K562 (cell line): ENCODE data around the gene TUBA4B. TPM values are rescaled to one million over a fixed set of nuclear protein-coding genes. Genes with fewer than 3 reads are reported as not detected.

Source experiments
- ATF7 ChIP-seq: fragments of 450-650 bp; IDR thresholded peaks from 2 replicates; pipeline ENCODE4 v1.7.1; 2014; ENCODE audit warnings: mild to moderate bottlenecking, moderate library complexity
- CTBP1 ChIP-seq: fragments of 450-650 bp; IDR thresholded peaks from 2 replicates; pipeline ENCODE4 v1.6.1; 2016; ENCODE audit warnings: borderline replicate concordance
- ETV6 ChIP-seq, 3 experiments: fragments of 150-350 bp in 1 of 3; sonication (generic) in 1 of 3; formaldehyde crosslinking in 1 of 3; IDR thresholded peaks; 2 replicates each; pipeline versions ENCODE4 v1.6.1 to v1.8.0; 2014 to 2022; ENCODE audit warnings: borderline replicate concordance in 2 of 3, low read depth in 2 of 3, antibody characterized with exemption in 1 of 3, low read length in 1 of 3, mild to moderate bottlenecking in 1 of 3, missing genetic modification reagents in 1 of 3
- FUS ChIP-seq: fragments of 200-400 bp; formaldehyde crosslinking; optimal IDR thresholded peaks from 2 replicates; pipeline ENCODE3; 2017; ENCODE audit warnings: low read depth, low read length
- HMGN3 ChIP-seq: IDR thresholded peaks from 2 replicates; pipeline ENCODE4 v1.6.1; 2011; ENCODE audit warnings: borderline replicate concordance, low read depth, mild to moderate bottlenecking, mixed read lengths, low read length; ENCODE audit not compliant: insufficient read length; ENCODE audit errors: extremely low read depth
- LCOR ChIP-seq: sonication (generic); formaldehyde crosslinking; IDR thresholded peaks from 2 replicates; pipeline ENCODE4 v1.8.0; 2022; ENCODE audit warnings: mild to moderate bottlenecking, missing genetic modification reagents
- MTF1 ChIP-seq: fragments of 250-450 bp; sonication (Bioruptor Pico); IDR thresholded peaks from 2 replicates; pipeline ENCODE4 v1.9.0; 2021; ENCODE audit warnings: moderate library complexity, mild to moderate bottlenecking, inconsistent platforms, borderline replicate concordance
- RUNX1 ChIP-seq: sonication (generic); IDR thresholded peaks from 2 replicates; pipeline ENCODE4 v1.6.1; 2016; ENCODE audit warnings: antibody characterized with exemption, low read depth
- SLC30A9 ChIP-seq: fragments of 250-450 bp; sonication (Bioruptor Pico); IDR thresholded peaks from 2 replicates; pipeline ENCODE4 v1.8.0; 2022; ENCODE audit warnings: mild to moderate bottlenecking, moderate library complexity
- ZNF644 ChIP-seq: fragments of 200-800 bp; sonication (Bioruptor generic); IDR thresholded peaks from 2 replicates; pipeline ENCODE4 v1.6.1; 2016; ENCODE audit warnings: low read depth, missing genetic modification characterization, missing compliant biosample characterization
- polyA plus RNA-seq, 8 experiments: library from polyadenylated mRNA; depleted of rRNA in 4 of 8; stranded (reverse) in 5 of 8; unstranded in 3 of 8; fragments of >200 nt; fragmentation: Nextera tagmentation in 2 of 8; fragmentation: Illumina TruSeq in 1 of 8; extraction: Ambion mirVana in 2 of 8; extraction: Trizol in 1 of 8; gene quantifications; 2 replicates each; pipeline versions ENCODE4 v1.2.1 to v1.2.3, GENCODE V29; 2011 to 2014; ENCODE audit warnings: inconsistent platforms in 1 of 8, missing spikeins in 1 of 8
- total RNA-seq, 7 experiments: library from RNA; depleted of rRNA in 6 of 7; stranded (reverse); fragments of >200 nt in 6 of 7; fragmentation: Illumina TruSeq in 2 of 7; extraction: Trizol in 2 of 7; gene quantifications; 2 replicates each; pipeline versions ENCODE4 v1.2.1 to v1.2.3, GENCODE V29; 2011 to 2021; ENCODE audit warnings: low replicate concordance in 1 of 7
- TF ChIP-seq, protein P1 (sequence below): fragments of 450-650 bp; IDR thresholded peaks from 2 replicates; pipeline ENCODE4 v1.6.1; 2016; ENCODE audit warnings: mild to moderate bottlenecking, moderate library complexity
- TF ChIP-seq, protein P2 (sequence below): fragments of 450-650 bp; IDR thresholded peaks from 2 replicates; pipeline ENCODE4 v1.6.1; 2016; ENCODE audit warnings: antibody characterized with exemption
- TF ChIP-seq, protein P3 (sequence below): fragments of 250-450 bp; sonication (Bioruptor Pico); IDR thresholded peaks from 2 replicates; pipeline ENCODE4 v1.8.0; 2021; ENCODE audit warnings: borderline replicate concordance, mild to moderate bottlenecking, moderate library complexity; ENCODE audit not compliant: poor library complexity, severe bottlenecking

Gene TUBA4B
- total and polyA plus RNA-seq, 9 of the 15 experiments (the other 6 are each of a cell fraction or from before 2014, with no cell fraction given), result 0.04 TPM; not detected in 8

DNA sequence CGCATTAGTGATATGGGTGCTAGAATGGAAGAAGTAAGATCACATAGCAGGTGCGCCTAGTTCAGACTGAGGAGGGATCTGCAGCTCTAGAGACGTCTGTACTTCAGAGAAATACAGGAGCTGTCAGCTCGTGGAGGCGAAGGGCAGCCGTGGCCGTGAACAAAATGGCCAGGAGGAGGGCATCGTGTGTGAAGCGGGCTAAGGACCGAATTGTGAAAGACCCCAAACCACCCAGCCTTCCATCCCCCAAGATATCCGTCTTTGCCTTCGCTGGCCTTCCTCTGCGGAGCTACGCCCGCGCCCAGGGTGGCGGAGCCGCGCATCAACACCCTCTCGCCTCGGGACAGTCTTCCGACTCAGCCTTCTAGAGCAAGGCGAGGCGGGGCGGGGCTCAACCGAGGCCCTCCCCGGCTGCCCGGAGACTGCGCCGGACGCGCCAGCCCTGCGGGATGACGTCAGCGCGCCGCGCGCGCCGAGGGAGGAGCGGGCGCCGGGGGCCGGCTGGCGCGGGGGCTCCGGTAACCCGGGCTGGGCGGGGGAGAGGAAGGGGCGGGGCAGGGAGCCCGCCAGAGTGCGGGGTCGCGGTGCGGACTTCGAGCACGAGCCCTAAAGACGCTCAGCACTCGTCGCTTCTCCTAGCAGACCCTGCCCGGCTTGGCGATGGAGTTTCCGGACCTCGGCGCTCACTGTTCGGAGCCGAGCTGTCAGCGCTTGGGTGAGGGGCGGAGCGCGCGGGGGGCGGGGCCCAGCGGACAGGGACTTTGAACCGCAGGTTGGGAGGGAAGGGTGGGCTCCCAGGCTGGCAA lies 46.5 kb upstream of the TUBA4B start, which contains the start of gene ZFAND2B (continued):
- TF ChIP-seq, protein P1, sequence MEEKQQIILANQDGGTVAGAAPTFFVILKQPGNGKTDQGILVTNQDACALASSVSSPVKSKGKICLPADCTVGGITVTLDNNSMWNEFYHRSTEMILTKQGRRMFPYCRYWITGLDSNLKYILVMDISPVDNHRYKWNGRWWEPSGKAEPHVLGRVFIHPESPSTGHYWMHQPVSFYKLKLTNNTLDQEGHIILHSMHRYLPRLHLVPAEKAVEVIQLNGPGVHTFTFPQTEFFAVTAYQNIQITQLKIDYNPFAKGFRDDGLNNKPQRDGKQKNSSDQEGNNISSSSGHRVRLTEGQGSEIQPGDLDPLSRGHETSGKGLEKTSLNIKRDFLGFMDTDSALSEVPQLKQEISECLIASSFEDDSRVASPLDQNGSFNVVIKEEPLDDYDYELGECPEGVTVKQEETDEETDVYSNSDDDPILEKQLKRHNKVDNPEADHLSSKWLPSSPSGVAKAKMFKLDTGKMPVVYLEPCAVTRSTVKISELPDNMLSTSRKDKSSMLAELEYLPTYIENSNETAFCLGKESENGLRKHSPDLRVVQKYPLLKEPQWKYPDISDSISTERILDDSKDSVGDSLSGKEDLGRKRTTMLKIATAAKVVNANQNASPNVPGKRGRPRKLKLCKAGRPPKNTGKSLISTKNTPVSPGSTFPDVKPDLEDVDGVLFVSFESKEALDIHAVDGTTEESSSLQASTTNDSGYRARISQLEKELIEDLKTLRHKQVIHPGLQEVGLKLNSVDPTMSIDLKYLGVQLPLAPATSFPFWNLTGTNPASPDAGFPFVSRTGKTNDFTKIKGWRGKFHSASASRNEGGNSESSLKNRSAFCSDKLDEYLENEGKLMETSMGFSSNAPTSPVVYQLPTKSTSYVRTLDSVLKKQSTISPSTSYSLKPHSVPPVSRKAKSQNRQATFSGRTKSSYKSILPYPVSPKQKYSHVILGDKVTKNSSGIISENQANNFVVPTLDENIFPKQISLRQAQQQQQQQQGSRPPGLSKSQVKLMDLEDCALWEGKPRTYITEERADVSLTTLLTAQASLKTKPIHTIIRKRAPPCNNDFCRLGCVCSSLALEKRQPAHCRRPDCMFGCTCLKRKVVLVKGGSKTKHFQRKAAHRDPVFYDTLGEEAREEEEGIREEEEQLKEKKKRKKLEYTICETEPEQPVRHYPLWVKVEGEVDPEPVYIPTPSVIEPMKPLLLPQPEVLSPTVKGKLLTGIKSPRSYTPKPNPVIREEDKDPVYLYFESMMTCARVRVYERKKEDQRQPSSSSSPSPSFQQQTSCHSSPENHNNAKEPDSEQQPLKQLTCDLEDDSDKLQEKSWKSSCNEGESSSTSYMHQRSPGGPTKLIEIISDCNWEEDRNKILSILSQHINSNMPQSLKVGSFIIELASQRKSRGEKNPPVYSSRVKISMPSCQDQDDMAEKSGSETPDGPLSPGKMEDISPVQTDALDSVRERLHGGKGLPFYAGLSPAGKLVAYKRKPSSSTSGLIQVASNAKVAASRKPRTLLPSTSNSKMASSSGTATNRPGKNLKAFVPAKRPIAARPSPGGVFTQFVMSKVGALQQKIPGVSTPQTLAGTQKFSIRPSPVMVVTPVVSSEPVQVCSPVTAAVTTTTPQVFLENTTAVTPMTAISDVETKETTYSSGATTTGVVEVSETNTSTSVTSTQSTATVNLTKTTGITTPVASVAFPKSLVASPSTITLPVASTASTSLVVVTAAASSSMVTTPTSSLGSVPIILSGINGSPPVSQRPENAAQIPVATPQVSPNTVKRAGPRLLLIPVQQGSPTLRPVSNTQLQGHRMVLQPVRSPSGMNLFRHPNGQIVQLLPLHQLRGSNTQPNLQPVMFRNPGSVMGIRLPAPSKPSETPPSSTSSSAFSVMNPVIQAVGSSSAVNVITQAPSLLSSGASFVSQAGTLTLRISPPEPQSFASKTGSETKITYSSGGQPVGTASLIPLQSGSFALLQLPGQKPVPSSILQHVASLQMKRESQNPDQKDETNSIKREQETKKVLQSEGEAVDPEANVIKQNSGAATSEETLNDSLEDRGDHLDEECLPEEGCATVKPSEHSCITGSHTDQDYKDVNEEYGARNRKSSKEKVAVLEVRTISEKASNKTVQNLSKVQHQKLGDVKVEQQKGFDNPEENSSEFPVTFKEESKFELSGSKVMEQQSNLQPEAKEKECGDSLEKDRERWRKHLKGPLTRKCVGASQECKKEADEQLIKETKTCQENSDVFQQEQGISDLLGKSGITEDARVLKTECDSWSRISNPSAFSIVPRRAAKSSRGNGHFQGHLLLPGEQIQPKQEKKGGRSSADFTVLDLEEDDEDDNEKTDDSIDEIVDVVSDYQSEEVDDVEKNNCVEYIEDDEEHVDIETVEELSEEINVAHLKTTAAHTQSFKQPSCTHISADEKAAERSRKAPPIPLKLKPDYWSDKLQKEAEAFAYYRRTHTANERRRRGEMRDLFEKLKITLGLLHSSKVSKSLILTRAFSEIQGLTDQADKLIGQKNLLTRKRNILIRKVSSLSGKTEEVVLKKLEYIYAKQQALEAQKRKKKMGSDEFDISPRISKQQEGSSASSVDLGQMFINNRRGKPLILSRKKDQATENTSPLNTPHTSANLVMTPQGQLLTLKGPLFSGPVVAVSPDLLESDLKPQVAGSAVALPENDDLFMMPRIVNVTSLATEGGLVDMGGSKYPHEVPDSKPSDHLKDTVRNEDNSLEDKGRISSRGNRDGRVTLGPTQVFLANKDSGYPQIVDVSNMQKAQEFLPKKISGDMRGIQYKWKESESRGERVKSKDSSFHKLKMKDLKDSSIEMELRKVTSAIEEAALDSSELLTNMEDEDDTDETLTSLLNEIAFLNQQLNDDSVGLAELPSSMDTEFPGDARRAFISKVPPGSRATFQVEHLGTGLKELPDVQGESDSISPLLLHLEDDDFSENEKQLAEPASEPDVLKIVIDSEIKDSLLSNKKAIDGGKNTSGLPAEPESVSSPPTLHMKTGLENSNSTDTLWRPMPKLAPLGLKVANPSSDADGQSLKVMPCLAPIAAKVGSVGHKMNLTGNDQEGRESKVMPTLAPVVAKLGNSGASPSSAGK, result peak; percentile 43
- TF ChIP-seq SLC30A9 (CRISPR knock-in tag) (no peak), FUS (peak; percentile 29), CTBP1 (peak; percentile 78), ATF7 (peak; percentile 97), HMGN3 (peak; percentile 62), RUNX1 (0 out of 2 replicates have a peak, but pooled peaks have one; percentile 73), ETV6 (IDR thresholded peaks at IDR 0.05; ENCODE audit: borderline replicate concordance in 1 of 2, low read depth in 2 of 2, low read length in 1 of 2) (no peak), ETV6 (CRISPR knock-in tag; IDR thresholded peaks at IDR 0.05; ENCODE audit: borderline replicate concordance) (no peak), MTF1 (CRISPR knock-in tag) (no peak), ZNF644 (tag) (no peak), LCOR (CRISPR knock-in tag) (no peak)
- TF ChIP-seq, protein P2, sequence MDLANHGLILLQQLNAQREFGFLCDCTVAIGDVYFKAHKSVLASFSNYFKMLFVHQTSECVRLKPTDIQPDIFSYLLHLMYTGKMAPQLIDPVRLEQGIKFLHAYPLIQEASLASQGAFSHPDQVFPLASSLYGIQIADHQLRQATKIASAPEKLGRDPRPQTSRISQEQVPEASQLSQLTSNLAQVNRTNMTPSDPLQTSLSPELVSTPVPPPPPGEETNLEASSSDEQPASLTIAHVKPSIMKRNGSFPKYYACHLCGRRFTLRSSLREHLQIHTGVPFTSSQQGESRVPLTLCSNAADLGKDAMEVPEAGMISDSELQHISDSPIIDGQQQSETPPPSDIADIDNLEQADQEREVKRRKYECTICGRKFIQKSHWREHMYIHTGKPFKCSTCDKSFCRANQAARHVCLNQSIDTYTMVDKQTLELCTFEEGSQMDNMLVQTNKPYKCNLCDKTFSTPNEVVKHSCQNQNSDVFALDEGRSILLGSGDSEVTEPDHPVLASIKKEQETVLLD, result 0 out of 2 replicates have a peak, but pooled peaks have one; percentile 27
- TF ChIP-seq, protein P3, sequence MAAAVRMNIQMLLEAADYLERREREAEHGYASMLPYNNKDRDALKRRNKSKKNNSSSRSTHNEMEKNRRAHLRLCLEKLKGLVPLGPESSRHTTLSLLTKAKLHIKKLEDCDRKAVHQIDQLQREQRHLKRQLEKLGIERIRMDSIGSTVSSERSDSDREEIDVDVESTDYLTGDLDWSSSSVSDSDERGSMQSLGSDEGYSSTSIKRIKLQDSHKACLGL, result no peak
